ENCODE results near the gene CUL3.

CUL3 gene

DNA sequence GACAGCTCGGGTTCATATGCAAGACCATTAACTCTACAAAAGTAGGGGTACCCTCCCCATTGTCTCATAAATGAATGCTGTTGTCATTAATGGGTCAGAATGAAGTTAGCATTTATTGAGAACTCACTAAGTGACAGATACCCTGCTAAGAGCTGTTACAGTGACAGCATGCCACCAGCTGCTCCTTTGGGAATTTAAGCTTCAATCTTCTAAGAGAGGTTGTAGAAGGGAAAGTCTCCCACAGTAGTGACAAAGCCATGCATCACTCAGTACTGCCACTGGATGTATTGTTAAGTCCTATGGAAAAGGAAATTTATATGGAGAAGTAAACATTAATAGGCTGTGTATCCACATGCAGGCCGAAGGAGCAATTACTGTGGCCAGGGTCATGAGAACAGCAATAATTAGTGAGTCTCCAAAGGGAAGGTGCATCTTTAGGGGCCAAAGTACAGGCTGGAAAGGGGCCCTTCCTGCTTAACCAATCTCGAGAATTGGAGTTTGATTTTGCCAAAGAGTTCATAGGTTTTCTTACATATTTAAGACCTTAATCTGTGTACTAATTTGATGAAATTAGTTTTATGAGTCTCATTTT, 118.8 kb downstream of the CUL3 start:
- DNase-seq = no peak

DNA sequence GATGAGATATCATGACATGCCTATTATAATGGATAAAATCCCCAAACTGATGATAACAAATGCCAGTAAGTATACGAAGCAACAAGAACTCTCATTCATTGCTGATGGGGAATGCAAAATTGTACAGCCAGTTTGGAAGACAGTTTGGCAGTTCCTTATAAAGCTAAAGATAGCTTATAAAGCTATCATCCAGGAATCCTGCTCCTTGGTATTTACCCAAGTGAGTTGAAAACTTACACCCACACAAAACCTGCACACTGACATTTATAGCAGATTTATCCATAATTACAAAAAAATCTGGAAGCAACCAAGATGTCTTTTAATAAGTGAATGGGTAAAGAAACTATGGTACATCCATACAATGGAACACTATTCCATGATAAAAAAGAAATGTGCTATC, 123.8 kb downstream of the CUL3 start:
- no peak for DNase-seq

DNA sequence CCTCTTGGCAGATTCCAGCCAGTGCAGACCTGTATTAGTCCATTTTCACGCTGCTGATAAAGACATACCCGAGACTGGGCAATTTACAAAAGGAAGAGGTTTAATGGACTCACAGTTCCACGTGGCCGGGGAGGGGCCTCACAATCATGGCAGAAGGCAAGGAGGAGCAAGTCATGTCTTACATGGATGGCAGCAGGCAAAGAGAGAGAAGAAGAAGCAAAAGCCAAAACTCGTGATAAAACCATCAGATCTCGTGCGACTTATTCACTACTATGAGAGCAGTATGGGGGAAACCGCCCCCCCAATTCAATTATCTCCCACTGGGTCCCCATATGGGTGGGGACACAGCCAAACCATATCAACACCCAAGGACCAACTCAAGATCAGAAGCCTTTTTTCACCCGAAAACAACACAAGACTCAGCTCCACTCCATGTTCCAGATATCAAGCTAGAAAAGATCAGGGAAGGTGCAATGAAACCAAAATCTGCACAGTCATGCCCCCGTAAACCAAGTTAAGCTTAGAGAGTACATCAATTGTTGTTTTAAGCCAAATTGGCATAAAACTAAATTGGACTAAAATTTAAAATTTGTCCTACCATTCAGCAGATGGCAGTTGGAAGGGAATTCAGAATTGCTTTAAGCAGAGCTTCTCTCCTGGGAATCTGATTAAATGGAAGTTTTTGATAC, 127.6 kb downstream of the CUL3 start:
- DNase-seq = no peak

DNA sequence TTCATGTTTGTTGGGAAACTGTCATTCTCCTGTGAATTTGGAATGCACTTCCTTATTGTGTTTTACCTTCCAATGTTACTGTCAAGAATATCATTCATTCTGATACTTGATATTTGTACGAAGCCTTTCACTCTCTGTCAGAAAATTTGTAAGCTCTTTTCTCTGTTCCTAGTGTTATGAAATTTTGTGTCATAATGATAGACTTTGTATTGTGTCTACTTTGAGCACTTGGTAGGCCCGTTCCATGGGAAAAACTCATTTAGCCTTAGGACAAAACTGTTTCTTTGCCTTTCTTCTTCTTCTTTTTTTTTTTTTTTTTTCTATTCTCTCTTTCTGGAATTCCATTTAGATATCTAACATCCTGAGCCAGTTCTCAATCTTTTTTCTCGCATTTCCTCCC, 131.3 kb downstream of the CUL3 start:
- no peak for DNase-seq

- DNase-seq = no peak
Measured at GRCh38 chr2:224449212-224450147, 135.7 kb downstream of the CUL3 start.

DNA sequence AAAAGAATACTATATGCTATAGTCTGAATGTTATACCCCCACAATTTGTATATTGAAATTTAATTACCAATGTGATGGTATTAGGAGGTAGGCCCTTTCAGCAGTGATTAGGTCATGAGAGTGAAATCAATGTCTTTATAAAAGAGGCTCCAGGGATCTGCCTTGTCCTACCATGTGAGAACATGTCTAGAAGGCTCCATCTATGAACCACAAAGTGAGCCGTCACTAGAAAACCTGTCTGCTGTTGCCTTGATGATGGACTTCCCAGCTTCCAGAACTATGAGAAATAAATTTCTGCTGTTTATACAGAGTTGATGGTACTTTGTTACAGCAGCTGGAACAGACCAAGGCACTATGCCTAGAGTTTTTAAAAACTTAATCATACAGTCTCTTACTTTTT, 136.9 kb downstream of the CUL3 start:
- no peak for DNase-seq

DNA sequence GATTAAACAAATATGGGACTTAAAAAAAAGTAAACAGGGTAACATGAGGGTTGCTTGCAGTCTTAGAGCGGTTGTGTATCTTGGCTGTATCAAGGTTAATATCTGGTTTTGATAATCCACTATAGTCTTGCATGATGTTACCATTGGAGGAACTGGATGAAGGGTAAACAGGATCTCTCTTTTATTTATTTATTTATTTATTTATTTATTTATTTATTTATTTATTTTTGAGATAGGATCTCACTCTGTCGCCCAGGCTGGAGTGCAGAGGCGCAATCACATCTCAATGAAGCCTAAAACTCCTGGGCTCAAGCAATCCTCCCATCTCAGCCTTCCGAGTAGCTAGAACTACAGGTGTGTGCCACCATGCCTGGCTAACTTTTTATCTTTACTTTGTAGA, 140.4 kb downstream of the CUL3 start:
- DNase-seq = no peak

GRCh38 chr2:224444021-224444420, 141.1 kb downstream of the CUL3 start:
- no peak for DNase-seq

DNA sequence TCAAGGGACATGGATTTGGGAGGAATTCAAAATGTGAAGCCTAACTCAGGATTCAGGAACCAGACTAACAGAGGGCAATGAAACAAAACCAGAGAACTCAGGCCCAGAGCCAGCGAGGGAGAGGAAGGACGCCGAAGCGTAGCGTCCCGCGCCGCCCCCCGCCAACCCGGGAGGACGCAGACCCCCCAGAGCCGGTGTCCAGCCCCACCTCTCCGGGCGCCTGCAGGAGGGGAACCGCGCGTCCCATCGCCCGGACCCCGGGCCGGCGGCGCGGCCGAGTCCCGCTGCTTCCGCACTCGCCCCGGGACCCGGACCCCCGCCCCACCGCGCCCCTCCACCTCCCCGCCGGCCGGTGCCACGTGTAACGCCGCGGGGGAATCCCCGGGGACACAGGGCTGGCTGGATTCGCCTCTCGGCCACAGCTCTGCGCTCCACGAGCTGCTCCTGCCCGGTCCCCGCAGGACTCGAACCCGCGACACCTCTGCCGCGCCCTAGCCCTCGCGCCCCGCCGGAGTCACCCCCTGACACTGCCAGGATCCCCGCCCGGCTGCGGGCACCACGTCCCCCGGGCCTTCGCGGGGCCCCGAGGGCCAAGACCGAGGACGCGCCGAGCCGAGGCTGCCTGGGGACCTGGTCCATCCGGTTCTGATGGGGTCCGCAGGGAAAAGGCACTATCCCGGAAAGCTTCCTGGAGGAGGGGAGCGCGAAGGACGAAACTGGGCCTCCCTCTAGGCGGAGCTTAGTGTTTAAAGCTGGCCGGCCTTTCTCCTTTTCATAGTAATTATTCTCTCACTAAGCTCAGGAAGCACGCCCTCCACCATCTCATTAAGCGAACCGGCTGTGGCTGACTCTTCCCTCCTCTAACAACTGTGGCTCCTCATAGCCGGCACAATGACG, 142.8 kb downstream of the CUL3 start:
- DNase-seq = no peak

- DNase-seq = no peak
Measured at GRCh38 chr2:224440988-224441387, 144.2 kb downstream of the CUL3 start.

DNA sequence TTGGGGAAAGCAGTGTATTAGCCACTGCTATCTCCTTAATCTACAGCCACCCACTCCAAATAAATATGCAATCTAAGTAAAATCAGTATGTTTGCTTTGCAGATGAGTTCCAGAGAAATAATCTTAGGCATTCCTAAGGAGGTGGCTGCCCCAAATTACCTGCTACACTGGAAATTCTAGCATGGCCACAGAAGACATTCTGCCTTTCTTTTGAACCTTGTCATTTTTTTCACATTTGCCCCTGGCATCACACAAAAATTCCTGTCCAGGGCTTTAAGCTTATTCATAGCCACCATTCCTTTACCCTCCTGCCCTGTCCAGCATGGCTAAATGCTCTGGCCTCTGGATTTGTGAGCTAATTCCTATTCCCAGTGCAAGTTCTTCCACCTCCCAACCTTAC, 146.4 kb downstream of the CUL3 start:
- DNase-seq = no peak

DNA sequence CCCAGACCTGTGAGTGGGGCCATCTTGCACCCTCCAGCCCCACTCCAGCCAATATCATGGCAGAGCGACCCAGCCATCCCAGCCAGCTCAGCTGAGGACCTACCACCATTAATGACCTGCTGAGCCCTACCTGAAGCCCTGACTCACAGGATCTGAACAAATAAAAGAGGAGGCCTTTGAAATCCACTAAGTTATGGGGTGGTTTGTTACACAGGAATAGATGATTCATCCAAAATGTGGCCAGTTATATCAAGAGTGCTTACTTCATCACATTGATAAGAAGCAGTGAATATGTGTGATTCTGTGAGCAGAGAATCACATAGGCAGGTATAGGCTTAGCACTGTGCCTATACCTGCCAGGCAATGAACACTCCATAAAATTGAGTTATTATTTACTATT, 148.5 kb downstream of the CUL3 start:
- no peak for DNase-seq

- no peak for DNase-seq
Measured at GRCh38 chr2:224434618-224435017, 150.5 kb downstream of the CUL3 start.

DNA sequence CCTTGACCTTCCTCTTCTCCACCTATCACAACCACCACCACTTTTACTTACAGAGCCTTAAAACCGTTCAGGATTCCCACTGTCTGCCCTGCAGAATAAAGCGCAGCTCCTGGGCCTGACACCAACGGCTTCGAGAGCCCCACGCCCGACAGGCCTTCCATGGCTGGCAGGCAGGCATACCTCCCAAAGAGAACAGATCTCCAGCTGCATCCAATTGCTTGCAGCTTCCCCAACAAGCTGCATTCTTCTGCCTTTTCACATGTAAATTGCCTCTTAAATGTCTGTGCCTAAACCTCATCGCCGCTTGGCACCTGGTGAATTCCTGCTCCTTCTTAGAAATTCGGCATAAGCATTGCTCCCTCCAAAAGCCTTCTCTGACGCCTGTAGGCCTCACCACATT, 151.7 kb downstream of the CUL3 start:
- DNase-seq = no peak

DNA sequence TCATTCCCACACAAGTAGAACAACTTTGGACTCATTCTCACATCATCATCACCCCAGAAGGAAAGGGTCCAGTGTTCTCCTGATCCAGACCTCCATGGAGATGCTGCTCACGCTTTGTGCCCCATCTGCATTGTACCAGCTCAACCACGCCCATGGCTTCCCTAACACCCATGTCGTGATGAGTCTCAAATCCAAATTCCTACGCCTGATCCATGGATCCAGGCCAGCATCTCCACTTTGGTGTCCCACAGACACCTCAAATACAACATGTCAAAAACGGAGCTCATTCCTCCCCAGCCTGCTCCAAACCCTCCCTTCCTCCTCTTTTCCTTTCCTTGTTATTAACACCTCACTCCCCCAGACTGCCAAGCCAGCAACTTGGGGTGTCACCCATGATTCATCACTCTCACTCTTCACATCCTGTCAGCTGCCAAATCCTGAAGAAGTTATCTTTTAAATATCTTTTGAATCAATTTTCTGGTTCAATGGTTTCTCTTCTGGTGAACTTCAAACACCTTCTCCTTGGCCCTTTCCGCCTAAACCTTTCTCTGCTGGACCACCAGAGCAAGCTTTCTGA, 153.1 kb downstream of the CUL3 start:
- DNase-seq = no peak

DNA sequence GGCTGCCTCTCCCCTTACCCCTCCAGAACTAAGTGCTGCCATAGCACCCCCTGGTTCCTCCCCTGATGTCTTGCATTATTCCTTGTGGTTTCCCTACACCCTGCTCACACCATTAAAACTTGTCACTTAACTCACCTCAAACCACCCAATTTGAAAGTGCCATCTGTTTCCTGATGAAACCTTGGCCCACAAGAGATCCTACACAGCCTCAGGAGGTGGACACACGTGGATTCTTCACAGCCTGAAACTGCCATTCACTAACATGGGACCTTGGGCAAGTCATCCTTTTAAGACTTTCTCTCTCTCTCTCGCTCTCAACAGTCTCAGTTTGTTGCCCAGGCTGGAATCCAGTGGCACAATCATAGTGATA, 155.7 kb downstream of the CUL3 start:
- no peak for DNase-seq

DNA sequence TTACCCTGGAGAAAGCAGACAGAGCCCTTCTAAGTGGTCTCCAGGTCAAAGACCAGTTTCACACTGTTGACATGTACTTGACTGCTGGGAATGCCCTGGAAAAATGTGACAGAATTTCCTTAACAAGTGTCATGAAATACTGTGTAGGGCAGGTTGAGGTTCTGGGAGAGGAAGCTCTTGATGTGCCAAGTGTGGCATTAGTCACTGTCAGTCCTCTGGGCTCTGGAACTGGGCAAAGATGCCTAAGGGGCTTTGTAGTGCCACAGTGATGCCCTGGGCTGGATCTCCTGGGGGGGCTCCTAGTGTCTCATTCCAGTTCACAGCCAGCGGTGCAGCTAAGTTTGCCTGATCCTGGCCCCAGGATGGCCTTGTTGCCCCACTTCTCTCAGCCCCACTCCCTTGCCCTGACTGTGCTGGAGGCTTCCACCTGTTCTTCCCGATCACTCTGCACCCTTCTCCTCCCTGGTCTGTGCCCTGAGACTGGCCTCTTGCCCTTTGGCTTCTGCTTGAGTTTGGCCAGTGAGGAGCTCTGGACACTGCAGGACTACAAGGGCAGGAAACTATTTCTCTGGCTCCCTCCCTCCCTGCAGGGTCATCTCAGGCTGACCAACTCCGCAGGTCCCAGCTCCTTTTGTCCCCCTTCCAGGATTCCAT, 156.2 kb downstream of the CUL3 start:
- DNase-seq = no peak

- no peak for DNase-seq
Measured at GRCh38 chr2:224427471-224427870, 157.7 kb downstream of the CUL3 start.

DNA sequence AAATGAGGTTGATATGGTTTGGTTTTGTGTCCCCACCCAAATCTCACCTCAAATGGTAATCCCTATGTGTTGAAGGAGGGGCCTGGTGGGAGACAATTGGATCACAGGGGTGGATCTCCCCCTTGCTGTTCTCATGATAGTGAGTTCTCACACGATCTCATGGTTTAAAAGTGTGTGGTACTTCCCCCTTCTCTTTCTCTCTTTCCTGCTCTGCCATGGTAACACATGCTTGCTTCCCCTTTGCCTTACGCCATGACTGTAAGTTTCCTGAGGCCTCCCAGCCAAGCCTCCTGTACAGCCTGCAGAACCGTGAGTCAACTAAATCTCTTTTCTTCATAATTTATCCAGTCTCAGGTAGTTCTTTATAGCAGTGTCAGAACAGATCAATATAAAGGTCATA, 158.5 kb downstream of the CUL3 start:
- DNase-seq = no peak

DNA sequence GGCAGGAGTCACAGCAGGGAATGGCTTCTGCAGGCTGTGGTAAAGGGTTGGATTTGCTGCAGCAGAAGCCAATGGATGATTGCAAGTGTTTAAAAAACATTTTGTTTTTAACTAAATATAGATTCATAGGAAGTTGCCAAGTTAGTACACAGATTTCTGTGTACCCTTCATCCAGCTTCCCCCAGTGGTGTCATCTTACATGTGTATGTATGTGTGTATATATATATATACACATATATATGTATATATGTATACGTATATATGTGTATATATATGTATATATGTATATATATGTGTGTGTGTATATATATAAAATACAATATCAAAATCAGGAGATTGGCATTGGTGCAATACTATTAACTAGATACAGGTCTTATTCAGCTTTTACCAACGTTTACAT, 164.1 kb downstream of the CUL3 start:
- no peak for DNase-seq

Data from activated CD4-positive, alpha-beta T cell treated with anti-CD3 and anti-CD28 coated beads for 1 hour (primary cell).